RKO (cell line): ENCODE results near the gene DCAF12L1.

ENCODE experiments used
- DNase-seq: peaks from one replicate; pipeline ENCODE4 v3.0.0-alpha.2; 2016; ENCODE audit warnings: low spot score

The DCAF12L1 gene

GRCh38 chrX:126552313-126553022, at the start of gene DCAF12L1:
TSS of gene DCAF12L1 (minus strand) at chrX:126552814. CDS start at chrX:126552608, 206 bp downstream.
- DNase-seq: no peak

DNA sequence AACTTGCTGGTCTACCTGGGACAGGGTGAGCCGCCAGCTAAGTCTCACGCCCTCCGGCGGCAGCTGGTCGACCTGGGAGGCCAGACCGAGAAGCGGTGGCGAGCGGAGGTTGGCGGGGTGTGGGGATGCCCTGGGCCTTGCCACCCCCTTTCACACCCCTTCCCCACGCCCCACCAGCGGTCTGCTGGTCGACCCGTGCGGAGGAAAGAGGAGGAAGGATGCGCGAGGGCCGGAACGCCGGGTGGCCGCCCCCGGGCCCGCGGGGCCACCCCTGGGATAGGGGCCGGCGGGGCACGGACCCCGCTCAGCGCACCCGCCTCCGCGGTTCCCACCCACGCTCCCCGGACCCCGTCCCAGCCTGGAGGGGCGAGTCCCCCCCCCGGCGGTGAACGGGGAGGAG, 28.3 kb upstream of the DCAF12L1 start:
- no peak for DNase-seq

- no peak for DNase-seq
These were observed 23.3 kb upstream of the DCAF12L1 start for GRCh38 chrX:126575911-126576310.

DNA sequence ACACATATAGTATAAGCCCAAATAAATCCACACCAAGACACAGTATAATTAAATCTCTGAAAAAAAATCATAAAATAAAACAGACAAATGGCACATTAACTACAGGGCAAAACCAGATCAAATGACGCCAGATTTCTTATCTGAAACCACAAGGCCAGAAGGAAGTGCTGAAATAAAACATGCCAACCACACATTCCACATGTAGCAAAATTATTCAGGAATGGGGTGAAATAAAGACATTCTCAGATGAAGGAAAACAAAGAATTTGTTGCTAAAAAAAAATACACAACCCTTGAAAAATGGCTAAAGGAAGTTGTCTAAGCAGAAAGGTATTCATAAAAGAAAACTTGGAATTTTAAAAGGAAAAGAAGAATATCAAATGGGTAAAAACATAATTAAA, 4.5 kb upstream of the DCAF12L1 start:
- no peak for DNase-seq

DNA sequence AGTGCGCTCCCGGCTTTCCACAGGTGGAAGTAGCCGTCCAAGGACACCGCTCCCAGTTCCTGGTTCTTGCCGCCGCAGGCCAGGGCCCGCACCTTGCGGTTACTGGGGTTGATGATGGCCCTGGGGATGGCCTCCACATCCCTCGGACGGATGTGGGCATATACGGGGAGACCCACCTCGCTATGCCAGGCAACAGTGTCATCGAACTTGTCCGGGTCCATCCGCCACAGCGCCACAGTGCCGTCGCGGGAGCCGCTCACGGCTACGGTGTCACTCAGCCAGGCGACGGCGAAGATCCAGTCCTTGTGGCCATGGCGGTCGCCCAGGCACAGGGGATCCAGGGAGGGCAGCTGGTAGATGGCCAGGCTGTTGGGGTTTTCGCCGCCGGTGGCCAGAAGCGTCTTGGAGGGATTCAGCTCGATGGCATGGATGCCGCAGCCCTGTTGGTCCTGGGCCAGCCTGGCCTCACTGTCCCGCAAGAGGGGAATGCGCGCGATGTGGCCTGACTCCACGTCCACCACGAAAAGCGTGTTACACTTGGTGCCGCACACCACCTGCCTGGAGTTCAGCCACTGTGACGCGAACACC, 795 bp downstream of the DCAF12L1 start:
- no peak for DNase-seq

- DNase-seq: no peak
These were observed 1.3 kb downstream of the DCAF12L1 start for GRCh38 chrX:126551306-126551705.

DNA sequence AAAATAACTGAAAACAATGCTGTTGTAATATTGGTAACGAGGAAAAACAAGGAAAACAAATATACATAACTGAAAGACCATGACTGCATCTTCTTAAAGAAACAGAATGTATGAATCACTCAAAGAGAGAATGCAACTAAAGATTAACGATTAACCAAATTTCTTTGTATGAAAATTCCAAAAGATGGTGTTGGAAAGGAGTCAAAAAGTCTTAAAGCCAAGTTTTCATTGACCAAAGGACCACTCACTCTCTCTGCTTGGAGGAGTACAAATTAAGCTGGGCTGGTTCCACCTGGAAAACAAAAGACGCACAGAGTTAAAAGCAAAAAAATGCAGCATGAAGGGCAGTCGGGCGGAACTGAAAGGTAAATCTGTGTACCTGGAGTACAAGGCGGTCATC, 1.8 kb downstream of the DCAF12L1 start:
- DNase-seq: no peak

GRCh38 chrX:126509923-126510322, 42.7 kb downstream of the DCAF12L1 start:
- DNase-seq: no peak
